H1 (cell line): Measurements from ENCODE around the gene BDP1.
"Not testable (repeated sequence)": the region's sequence is repeated elsewhere in the genome, so short reads cannot be mapped to it uniquely, and the experiment has no call there.

Experiments used
- BACH1 ChIP-seq: IDR thresholded peaks from 2 replicates; pipeline ENCODE4 v1.6.1; 2012; ENCODE audit warnings: low read length, improper control_type of control experiment
- BCL11A ChIP-seq, 2 experiments: IDR thresholded peaks; one replicate each; pipeline ENCODE4 v1.6.1; 2011; ENCODE audit warnings: low read depth in 2 of 2, low read length in 2 of 2, mild to moderate bottlenecking in 2 of 2
- EP300 ChIP-seq, 2 experiments: IDR thresholded peaks; 1 replicate in 1 of 2; 2 replicates in 1 of 2; pipeline ENCODE4 v1.6.1; 2011 to 2012; ENCODE audit warnings: low read depth in 2 of 2, low read length in 2 of 2, mild to moderate bottlenecking in 2 of 2, borderline replicate concordance in 1 of 2, inconsistent platforms in 1 of 2, moderate library complexity in 1 of 2
- GABPA ChIP-seq: IDR thresholded peaks from 2 replicates; pipeline ENCODE4 v1.6.1; 2011; ENCODE audit warnings: mild to moderate bottlenecking, low read length, moderate library complexity, borderline replicate concordance; ENCODE audit not compliant: insufficient read depth
- HDAC2 ChIP-seq, 2 experiments: fragments of 300-600 bp in 1 of 2; sonication (generic) in 1 of 2; IDR thresholded peaks; 2 replicates each; pipeline ENCODE4 v1.6.1; 2011 to 2012; ENCODE audit warnings: low read depth in 2 of 2, low read length in 2 of 2, mild to moderate bottlenecking in 2 of 2, moderate library complexity in 2 of 2, borderline replicate concordance in 1 of 2, inconsistent platforms in 1 of 2
- JUND ChIP-seq: IDR thresholded peaks from 2 replicates; pipeline ENCODE4 v1.6.1; 2011; ENCODE audit warnings: mild to moderate bottlenecking, improper control_type of control experiment, low read length
- RFX5 ChIP-seq: IDR thresholded peaks from 2 replicates; pipeline ENCODE4 v1.6.1; 2011; ENCODE audit warnings: low read depth, low read length, improper control_type of control experiment, borderline replicate concordance
- TCF12 ChIP-seq: IDR thresholded peaks from 2 replicates; pipeline ENCODE4 v1.6.1; 2011; ENCODE audit warnings: low read depth, mild to moderate bottlenecking, low read length
- TF ChIP-seq, protein P1 (sequence below), 3 experiments: IDR thresholded peaks; 1 replicate in 2 of 3; 2 replicates in 1 of 3; pipeline versions ENCODE4 v1.5.1 to v1.6.1; 2011; ENCODE audit warnings: low read length in 3 of 3, mild to moderate bottlenecking in 3 of 3, inconsistent platforms in 2 of 3, low read depth in 1 of 3, moderate library complexity in 1 of 3; ENCODE audit not compliant: insufficient read depth in 1 of 3; ENCODE audit errors: control extremely low read depth in 1 of 3

DNA sequence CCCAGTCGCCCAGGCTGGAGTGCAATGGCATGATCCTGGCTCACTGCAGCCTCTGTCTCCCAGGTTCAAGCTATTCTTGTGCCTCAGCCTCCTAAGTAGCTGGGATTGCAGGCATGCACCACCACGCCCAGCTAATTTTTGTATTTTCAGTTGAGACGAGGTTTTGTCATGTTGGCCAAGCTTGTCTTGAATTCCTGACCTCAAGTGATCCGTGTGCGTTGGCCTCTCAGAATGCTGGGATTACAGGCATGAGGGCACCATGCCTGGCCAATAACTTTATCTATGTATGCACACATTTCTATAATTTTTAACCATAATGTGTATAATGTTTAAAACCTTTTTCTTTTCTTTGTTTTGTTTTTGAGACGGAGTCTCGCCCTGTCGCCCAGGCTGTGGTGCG, 43.3 kb downstream of the BDP1 start:
- TF ChIP-seq BCL11A (IDR thresholded peaks at IDR 0.05; ENCODE audit: low read depth in 2 of 2, low read length in 2 of 2); HDAC2 (IDR thresholded peaks at IDR 0.05; ENCODE audit: borderline replicate concordance in 1 of 2, low read depth in 2 of 2, low read length in 2 of 2); RFX5; EP300 (IDR thresholded peaks at IDR 0.05; ENCODE audit: borderline replicate concordance in 1 of 2, low read depth in 2 of 2, low read length in 2 of 2); TCF12; JUND; GABPA; BACH1: not testable (repeated sequence)
- TF ChIP-seq, protein P1, sequence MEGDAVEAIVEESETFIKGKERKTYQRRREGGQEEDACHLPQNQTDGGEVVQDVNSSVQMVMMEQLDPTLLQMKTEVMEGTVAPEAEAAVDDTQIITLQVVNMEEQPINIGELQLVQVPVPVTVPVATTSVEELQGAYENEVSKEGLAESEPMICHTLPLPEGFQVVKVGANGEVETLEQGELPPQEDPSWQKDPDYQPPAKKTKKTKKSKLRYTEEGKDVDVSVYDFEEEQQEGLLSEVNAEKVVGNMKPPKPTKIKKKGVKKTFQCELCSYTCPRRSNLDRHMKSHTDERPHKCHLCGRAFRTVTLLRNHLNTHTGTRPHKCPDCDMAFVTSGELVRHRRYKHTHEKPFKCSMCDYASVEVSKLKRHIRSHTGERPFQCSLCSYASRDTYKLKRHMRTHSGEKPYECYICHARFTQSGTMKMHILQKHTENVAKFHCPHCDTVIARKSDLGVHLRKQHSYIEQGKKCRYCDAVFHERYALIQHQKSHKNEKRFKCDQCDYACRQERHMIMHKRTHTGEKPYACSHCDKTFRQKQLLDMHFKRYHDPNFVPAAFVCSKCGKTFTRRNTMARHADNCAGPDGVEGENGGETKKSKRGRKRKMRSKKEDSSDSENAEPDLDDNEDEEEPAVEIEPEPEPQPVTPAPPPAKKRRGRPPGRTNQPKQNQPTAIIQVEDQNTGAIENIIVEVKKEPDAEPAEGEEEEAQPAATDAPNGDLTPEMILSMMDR (IDR thresholded peaks at IDR 0.05; ENCODE audit: control extremely low read depth in 1 of 3, insufficient read depth in 1 of 3, low read depth in 1 of 3, low read length in 3 of 3): not testable (repeated sequence)
